IPS-18c (cell line): Measurements from ENCODE around the gene ZNF792.
A peak's percentile ranks its signal among the peaks of the same experiment; 100 is the strongest.
"Not testable (repeated sequence)": the region's sequence is repeated elsewhere in the genome, so short reads cannot be mapped to it uniquely, and the experiment has no call there.

Experiments
- H3K4me3 ChIP-seq: 2 replicates; pipeline ENCODE4 v1.7.0; 2013; ENCODE audit warnings: low read depth, mild to moderate bottlenecking, low read length, moderate library complexity; ENCODE audit not compliant: insufficient read depth
- H3K9me3 ChIP-seq: one replicate; pipeline ENCODE4 v1.6.1; 2013; ENCODE audit warnings: mild to moderate bottlenecking, low read length, moderate library complexity; ENCODE audit not compliant: control insufficient read depth, insufficient read depth

Gene ZNF792

GRCh38 chr19:34984287-34984686 is 20.3 kb upstream of the ZNF792 start:
- peaks cover 3% of the 10 kb centered on the region for H3K9me3 ChIP-seq

GRCh38 chr19:34983786-34984185 is 19.8 kb upstream of the ZNF792 start:
- Histone ChIP-seq H3K4me3 (no peak overlapping the region), H3K9me3 (peaks cover 3% of the 10 kb centered on the region)

More at GRCh38 chr19:34984287-34984686, 20.3 kb upstream of the ZNF792 start:
- no peak overlapping the region for H3K4me3 ChIP-seq

GRCh38 chr19:34982275-34982674 is 18.2 kb upstream of the ZNF792 start:
- peaks cover 3% of the 10 kb centered on the region for H3K9me3 ChIP-seq
- H3K4me3 ChIP-seq = no peak overlapping the region

- Histone ChIP-seq H3K9me3 (peaks cover 3% of the 10 kb centered on the region), H3K4me3 (no peak overlapping the region)
Observed at GRCh38 chr19:34979819-34980640, 16.0 kb upstream of the ZNF792 start.

- Histone ChIP-seq H3K9me3 (no peaks in the 10 kb centered on the region), H3K4me3 (no peak overlapping the region)
Observed at GRCh38 chr19:34976611-34977010, 12.6 kb upstream of the ZNF792 start.

GRCh38 chr19:34975056-34975455 is 11.0 kb upstream of the ZNF792 start:
- peaks cover 7% of the 10 kb centered on the region for H3K9me3 ChIP-seq
- H3K4me3 ChIP-seq = no peak overlapping the region

GRCh38 chr19:34974646-34975045 is 10.6 kb upstream of the ZNF792 start:
- Histone ChIP-seq H3K4me3 (no peak overlapping the region), H3K9me3 (peaks cover 9% of the 10 kb centered on the region)

GRCh38 chr19:34972163-34972705 is 8.2 kb upstream of the ZNF792 start:
- Histone ChIP-seq H3K9me3 (peaks cover 11% of the 10 kb centered on the region), H3K4me3 (no peak overlapping the region)

- peaks cover 11% of the 10 kb centered on the region for H3K9me3 ChIP-seq
- H3K4me3 ChIP-seq = not testable (repeated sequence)
Observed at GRCh38 chr19:34970185-34970780, 6.3 kb upstream of the ZNF792 start.

GRCh38 chr19:34969721-34970120 is 5.7 kb upstream of the ZNF792 start:
- no peak overlapping the region for H3K4me3 ChIP-seq
- peaks cover 11% of the 10 kb centered on the region for H3K9me3 ChIP-seq

- H3K4me3 ChIP-seq = no peak overlapping the region
- H3K9me3 ChIP-seq = peaks cover 11% of the 10 kb centered on the region
Observed at GRCh38 chr19:34967551-34967950, 3.5 kb upstream of the ZNF792 start.

GRCh38 chr19:34965505-34965904 is 1.5 kb upstream of the ZNF792 start:
- H3K9me3 ChIP-seq, H3K4me3 ChIP-seq: not testable (repeated sequence)

- Histone ChIP-seq H3K9me3 (peaks cover 5% of the 10 kb centered on the region), H3K4me3 (no peak overlapping the region)
Observed at GRCh38 chr19:34964598-34964997, 569 bp upstream of the ZNF792 start.

- Histone ChIP-seq H3K4me3 (peak overlapping the region; percentile 77), H3K9me3 (peaks cover 16% of the 10 kb centered on the region)
Observed at GRCh38 chr19:34962687-34963572, 1.1 kb downstream of the ZNF792 start.

- peaks cover 25% of the 10 kb centered on the region for H3K9me3 ChIP-seq
- H3K4me3 ChIP-seq = no peak overlapping the region; the same call in 1 of the 2 replicates
Observed at GRCh38 chr19:34961775-34962686, 2.0 kb downstream of the ZNF792 start.

GRCh38 chr19:34960940-34961679 is 2.9 kb downstream of the ZNF792 start:
- no peak overlapping the region for H3K4me3 ChIP-seq

More at GRCh38 chr19:34960940-34961679, 2.9 kb downstream of the ZNF792 start:
- peaks cover 27% of the 10 kb centered on the region for H3K9me3 ChIP-seq
